Measurements from ENCODE around the gene PPME1.

DNA sequence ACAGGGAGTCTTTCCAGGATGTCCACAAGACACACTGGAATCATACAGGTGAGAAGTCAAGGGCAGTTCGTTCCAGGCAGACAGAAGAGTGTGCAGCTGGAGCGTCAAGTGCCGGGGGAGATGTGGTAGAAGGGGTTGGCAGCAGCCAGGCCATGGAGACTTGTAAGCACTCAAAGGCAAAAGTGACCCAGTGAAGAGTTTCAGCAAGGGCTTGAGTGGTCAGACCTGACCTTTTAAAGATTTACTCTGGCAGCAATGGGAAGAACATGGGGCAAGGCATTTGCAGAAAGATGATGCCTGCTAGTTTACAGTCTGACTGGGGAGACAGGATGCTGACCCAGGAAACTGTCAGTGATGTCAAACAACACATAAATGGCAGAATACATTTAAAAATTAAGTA is 111.3 kb downstream of the PPME1 start:
- TF ChIP-seq, protein P1, sequence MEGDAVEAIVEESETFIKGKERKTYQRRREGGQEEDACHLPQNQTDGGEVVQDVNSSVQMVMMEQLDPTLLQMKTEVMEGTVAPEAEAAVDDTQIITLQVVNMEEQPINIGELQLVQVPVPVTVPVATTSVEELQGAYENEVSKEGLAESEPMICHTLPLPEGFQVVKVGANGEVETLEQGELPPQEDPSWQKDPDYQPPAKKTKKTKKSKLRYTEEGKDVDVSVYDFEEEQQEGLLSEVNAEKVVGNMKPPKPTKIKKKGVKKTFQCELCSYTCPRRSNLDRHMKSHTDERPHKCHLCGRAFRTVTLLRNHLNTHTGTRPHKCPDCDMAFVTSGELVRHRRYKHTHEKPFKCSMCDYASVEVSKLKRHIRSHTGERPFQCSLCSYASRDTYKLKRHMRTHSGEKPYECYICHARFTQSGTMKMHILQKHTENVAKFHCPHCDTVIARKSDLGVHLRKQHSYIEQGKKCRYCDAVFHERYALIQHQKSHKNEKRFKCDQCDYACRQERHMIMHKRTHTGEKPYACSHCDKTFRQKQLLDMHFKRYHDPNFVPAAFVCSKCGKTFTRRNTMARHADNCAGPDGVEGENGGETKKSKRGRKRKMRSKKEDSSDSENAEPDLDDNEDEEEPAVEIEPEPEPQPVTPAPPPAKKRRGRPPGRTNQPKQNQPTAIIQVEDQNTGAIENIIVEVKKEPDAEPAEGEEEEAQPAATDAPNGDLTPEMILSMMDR (conservative IDR thresholded peaks at IDR 0.05) = no peak
- TF ChIP-seq EZH2 (IDR thresholded peaks at IDR 0.05; ENCODE audit: low read depth) = no peak
